GM18526 (cell line): ENCODE results near the gene KCNK15.

Source experiments
- POLR2A ChIP-seq: IDR thresholded peaks from 3 replicates; pipeline ENCODE4 v1.6.1; 2011; ENCODE audit not compliant: insufficient read length; ENCODE audit errors: extremely low read depth

Gene KCNK15

DNA sequence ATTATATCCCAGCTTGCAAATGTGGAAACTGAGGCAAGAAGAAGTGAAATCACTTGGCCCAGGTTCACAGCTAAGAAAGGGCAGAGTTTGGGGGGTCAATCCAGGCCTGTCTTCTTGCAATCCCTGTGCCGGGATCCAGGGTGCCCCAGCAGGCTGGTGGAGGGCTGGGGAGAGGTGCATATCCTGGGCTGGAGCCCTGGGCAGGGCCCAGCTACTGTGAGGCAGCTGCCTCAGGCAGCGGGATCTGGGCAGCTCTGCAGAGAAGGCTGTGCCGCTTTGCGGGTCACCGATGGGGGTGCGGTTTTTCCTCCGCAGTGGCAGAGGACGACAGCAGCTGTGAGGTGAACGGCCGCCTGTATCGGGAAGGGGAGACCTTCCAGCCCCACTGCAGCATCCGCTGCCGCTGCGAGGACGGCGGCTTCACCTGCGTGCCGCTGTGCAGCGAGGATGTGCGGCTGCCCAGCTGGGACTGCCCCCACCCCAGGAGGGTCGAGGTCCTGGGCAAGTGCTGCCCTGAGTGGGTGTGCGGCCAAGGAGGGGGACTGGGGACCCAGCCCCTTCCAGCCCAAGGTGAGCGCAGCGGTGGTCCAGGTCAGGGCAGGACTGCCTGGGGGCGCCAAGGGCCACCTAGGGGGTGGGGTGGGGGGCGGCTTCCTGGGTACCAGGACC, 21.1 kb upstream of the KCNK15 start:
- no peak for TF ChIP-seq POLR2A

DNA sequence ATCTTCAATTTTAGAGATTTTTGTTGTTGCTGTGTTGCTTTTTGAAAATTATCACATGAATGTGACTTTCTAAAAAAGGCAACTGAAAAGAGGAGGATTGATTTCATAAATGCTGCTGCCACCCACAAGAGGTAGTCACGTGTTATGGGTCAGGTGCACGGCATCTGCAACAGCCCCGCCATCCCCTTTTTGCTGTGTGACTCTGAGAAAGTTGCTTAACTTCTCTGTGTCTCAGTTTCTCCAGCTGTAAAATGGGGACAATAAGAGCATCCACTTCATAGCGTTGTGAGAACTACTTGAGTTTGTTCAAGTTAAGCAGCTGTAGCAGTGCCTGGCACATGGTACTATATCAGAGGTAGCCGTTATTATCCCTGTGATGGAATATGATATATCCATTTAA, 19.8 kb upstream of the KCNK15 start:
- TF ChIP-seq POLR2A: no peak

- no peak for TF ChIP-seq POLR2A
Observed at GRCh38 chr20:44727039-44727438, 18.6 kb upstream of the KCNK15 start.

DNA sequence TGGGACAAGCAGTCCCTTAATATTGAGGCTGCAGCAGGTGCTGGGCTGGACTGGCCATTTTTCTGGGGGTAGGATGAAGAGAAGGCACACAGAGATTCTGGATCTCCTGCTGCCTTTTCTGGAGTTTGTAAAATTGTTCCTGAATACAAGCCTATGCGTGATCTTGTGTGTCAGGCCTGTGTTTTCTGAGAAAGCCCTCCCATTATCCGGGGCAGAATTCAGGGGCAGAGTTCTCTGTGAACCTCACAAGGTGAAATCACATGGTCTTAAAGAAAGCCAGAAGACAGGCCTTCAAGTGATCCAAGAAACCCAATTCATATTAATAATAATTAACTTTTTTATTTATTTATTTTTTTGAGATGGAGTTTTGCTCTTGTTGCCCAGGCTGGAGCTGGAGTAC, 18.0 kb upstream of the KCNK15 start:
- TF ChIP-seq POLR2A: no peak

DNA sequence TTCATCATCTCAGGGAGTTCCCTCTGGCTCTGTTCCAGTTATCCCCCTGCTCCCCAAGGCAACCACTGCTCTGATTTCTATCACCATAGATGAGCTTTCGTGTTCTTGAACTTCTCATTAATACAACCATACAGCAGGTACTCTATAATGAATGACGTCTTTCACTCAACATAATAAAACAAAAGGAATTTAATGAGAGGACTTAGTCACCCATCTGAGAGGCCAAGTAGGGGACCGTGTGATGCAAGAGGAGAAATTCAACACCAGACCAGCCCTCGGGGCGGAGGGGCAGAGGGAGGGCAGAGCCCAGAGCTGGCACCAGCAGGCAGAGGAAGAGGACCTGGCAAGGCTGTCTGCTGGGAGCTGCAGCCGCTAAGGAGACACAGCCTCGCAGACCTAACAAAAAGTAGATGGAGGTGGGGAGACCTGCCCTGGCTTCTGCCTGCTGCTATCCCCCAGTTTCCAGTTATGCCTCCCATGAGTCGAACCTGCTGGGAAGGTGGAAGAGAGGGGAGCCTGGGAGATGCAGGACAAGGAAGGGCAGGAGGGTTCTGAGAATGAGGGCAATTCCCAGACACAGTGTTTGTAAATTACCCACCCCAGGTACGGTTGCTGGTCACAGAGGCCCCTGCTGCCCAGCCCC, 16.7 kb upstream of the KCNK15 start:
- no peak for TF ChIP-seq POLR2A

DNA sequence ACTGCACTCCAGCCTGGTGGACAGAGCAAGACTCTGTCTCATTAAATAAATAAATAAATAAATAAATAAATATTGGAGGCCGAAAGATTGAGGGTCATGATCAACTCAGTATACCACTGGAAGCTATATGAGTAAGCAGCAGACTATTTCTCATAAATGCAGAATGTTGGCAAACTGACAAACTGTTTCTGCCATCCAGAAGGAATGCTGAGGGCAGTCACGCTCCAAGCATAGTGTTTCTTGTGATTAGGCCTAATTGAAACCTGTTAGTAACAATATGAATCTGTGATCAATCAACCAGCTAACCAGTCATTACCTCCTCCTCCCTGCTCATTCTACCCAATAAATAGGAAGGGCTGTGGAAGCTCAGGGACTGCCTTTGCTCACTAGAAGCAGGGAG, 15.2 kb upstream of the KCNK15 start:
- TF ChIP-seq POLR2A: no peak

DNA sequence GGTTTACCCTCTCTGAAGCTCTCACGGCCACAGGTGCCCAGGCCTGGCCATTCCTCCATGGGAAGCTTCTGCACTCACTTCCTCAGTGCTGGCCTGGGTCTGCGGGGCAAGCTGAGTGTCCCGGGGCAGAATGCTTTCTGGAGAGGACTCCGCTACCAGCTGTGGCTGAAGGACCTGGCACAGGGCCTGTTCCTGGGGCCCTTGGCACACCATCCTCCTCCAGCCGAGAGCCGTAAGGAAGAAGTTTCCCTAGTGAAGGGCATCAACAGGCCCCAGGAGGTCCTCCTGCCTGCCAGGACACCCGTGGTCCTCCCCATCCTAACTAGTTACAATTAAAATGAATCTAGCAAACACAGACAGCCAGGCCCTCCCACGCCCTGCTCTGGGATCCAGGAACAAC, 14.0 kb upstream of the KCNK15 start:
- no peak for TF ChIP-seq POLR2A

GRCh38 chr20:44732327-44732726, 13.3 kb upstream of the KCNK15 start:
- no peak for TF ChIP-seq POLR2A

- no peak for TF ChIP-seq POLR2A
Observed at GRCh38 chr20:44733341-44734069, 12.2 kb upstream of the KCNK15 start.

DNA sequence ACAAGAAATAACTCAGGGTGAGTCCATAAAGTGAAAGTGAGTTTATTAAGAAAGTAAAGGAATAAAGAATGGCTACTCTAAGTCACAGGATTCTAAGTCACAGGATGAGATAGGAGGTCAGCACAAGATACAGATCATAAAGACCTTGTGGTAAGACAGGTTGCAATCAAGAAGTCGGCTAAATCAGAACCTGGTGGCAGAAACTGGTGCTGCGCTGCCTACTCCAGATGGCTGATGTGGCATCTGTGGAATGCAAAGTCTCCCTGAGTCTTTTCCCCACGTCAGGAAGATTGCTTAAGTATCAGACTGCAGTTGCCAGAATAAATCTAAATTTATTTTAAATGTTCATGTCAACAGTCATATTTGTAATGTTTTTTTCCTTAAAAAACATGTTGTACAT, 10.7 kb upstream of the KCNK15 start:
- TF ChIP-seq POLR2A: no peak

GRCh38 chr20:44735816-44736169, 9.9 kb upstream of the KCNK15 start:
- TF ChIP-seq POLR2A: no peak

DNA sequence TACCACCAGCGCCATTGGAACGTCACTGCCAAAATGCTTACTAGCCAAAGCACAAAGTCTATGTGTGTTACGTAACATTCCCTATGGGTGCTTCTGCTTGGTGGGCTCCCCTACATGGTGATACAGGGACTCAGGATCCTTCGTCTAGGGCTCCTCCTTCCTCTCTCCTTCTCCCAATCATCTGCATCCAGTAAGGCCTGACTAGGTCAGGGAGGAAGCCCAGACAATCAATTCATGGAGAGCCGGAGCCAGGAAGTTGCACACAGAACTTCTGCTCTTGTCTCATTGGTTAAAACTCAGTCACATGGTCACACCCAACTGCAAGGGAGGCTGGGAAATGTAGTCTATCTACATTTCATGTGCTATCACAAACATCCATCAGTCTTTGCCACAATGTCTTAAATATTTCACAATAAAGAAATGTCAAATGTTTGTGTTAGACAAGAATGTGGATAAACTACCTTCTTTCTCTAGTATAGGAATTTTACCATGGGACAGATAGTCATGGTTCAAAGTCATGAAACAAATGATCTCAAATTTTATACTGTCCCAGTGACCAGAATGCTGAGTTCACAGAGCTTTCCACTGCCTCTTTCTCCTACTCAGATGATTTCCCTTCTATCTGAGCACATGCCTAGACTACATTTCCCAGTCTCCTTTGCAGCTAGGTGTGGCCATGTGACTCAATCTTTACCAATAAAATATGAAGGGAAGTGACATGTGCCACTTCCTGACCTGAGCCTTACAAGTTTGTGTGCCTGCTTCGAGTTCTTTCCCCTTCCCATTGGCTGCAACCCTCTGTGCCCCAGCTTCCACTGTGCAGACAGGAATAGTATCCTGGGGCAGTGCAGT, 9.3 kb upstream of the KCNK15 start:
- no peak for TF ChIP-seq POLR2A

GRCh38 chr20:44737116-44737515, 8.5 kb upstream of the KCNK15 start:
- TF ChIP-seq POLR2A: no peak

DNA sequence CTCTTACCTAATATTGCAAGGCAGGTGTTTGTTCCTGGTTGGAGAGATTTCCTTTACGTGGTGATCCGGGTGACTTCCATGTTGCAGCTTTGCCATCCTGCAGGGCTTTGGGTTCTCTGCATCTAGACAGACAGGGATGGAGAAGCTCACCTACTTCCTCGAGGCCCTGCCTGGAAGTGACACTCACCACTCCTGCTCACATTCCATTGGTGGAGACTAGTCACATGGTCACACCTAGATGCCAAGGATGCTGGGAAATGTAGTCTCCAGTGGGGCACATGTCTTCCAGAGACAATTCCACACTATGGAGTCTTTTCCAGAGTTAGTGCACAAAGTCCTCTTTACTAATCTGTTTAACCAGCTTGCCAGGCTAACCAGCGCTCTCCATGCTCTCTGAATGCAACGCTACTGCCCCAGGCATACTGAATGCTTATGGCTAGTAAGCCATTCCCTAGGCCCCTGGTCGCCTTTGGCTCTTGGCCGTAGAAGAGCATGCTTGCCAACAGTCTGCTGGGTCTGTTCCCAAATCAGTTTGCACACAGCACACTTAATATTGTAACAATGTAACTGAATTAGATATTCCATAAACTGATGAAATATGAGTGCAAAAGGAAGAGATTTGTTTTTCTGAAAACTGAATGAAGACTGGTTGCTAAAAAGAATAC, 6.7 kb upstream of the KCNK15 start:
- no peak for TF ChIP-seq POLR2A

- TF ChIP-seq POLR2A: no peak
Observed at GRCh38 chr20:44739942-44740341, 5.7 kb upstream of the KCNK15 start.
